HG03558 (cell line): Measurements from ENCODE around the gene COBLL1.
"Not testable (repeated sequence)": the region's sequence is repeated elsewhere in the genome, so short reads cannot be mapped to it uniquely, and the experiment has no call there.

Experiments
- ATAC-seq: cut with Tn5 transposase; IDR thresholded peaks from one replicate; pipeline ENCODE4 v1.9.1; 2021; ENCODE audit warnings: moderate number of reproducible peaks; ENCODE audit not compliant: unreplicated experiment; ENCODE audit errors: extremely low read depth

COBLL1 gene

DNA sequence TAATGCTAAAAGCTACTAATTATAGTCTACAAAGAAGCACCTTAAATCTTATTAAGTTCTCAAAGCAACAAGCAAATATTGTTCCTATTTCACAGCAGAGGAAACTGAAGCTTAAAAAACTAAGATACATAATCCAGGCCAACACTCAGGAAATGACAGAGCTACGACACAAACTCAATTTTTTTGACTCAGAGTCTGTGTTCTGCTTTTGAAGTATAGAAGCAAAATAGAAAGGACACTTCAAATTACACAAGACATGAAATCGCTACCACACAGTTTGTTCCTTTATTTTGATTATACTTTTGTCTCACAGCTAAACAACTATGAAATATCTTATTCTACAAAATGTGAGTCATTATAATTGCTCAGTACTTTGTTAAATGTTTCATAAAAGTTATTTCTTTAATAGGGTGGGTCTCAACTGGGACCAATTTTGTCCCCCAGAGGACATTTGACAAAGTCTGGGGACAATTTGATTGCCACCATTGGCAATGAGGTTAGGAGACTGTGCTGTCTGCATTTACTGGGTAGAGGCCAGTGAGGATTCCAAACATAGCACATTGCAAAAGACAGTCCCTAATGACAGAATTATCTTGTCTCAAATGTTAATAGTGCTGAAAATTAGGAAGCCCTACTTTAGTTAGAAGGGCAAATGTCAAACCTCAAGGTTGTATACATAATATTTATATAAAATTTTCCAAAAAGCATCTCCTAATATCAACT, 118.8 kb downstream of the COBLL1 start:
- ATAC-seq, result no peak

DNA sequence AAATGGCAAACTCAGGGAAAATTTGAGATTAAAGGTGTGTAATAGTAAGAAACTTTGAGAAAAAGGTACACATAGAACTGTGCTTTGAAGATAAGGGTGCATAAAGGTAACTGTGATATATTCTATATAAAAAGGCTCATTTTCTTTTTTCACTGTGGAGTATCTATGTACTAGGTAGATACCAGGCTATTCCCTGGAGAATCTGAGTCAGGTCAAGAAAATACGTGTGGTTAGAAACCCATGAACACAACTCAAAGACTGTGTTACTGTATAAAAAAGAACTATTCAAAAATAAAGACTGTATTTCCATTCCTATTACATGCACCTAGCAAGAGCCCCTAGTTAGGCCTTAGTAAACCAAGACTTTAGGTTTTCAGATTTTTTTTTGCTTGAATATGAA, 120.2 kb downstream of the COBLL1 start:
- no peak for ATAC-seq

GRCh38 chr2:164719996-164720941, 121.4 kb downstream of the COBLL1 start:
- ATAC-seq, result no peak

DNA sequence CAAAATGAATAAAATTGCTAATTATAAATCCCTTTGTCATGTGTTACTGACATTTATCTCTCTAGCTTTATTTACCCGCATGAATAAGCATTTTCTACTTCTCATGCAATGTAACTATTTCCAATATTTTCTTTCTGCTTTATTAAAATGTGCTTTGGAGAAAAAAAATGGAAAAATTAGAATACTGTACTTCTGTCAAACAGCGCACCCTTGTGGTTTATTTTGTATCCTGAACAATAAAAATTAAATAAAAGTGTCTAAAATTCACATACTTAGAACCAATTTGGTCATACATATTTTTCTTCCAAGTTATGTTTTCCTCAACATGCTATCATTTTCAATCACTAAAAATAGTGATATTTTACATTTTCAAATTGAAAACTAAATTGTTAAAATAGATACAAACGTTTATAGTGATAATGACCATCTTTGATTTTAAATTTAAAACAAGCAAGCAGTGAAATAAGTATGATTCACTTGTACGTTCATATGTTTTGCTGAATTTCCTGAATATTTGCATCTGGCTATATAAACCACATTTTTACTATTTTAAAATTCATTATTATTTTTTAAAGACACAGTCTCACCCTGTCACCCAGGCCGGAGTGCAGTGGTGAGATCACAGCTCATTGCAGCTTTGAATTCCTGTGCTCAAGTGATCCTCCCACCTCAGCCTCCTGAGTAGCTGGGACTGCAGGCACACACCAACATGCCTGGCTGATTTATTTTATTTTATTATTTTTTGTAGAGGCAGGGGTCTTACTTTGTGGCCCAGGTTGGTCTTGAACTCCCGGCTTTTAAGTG, 124.4 kb downstream of the COBLL1 start:
- no peak for ATAC-seq

- ATAC-seq, result no peak
Observed at GRCh38 chr2:164714471-164714870, 127.2 kb downstream of the COBLL1 start.

DNA sequence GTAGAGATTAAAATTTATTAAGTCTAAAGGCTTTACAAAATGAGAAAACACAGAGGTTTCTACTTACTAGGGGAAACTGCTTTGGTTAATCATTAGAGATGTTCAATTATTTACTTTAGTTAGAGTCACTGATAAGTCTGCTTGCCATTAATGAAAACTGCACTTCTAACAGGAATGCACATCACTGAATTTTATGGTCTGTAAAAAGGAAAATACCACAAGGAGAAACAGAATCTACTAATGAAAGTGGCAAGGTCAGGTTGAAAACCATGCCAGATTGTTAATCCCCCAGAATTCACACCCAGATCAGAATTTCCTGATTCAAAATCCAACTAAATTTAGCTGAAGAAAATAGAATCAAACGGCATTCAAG, 129.9 kb downstream of the COBLL1 start:
- ATAC-seq, result peak; percentile 40

DNA sequence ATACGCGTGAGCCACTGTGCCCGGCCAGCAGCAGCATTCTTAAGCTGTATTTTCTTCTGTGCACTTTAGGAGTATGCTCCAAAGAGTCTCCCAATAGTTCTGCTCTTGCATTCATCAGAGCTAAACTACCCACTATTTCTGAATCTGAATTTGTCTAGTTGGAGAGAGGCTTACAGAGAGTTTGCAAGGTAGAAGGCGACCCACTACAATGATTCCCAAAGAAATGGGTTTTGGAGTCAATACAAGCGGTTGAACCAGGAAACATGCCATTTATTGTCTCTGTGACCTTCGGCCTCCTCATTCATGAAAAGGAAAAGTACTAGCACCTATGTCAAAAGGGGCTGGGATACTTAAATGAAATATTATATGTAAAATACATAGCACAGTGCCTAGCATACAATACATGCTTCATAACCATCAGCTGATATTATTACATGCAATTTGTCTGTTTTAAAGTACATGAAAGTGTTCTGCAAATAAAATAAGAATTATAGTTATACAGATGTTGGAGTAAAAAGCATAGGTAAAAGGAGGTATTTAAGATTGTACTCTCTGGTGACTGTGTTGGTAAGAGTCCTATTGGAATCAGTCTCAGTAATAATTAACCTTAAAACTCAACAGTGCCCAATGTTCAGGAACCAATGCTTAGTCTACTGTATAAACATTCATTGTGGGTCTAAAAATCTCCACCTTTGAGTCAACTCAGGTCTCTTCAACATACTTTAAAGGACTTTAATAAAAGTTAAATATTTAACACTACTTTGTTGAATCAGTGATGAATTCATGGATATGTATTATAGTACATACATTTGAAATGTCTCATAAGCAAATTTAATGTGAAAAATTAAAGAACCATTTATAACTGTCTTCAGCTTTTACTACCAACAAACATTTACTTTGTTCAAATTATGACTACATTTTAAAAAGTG, 130.5 kb downstream of the COBLL1 start:
- peak; percentile 25 for ATAC-seq

DNA sequence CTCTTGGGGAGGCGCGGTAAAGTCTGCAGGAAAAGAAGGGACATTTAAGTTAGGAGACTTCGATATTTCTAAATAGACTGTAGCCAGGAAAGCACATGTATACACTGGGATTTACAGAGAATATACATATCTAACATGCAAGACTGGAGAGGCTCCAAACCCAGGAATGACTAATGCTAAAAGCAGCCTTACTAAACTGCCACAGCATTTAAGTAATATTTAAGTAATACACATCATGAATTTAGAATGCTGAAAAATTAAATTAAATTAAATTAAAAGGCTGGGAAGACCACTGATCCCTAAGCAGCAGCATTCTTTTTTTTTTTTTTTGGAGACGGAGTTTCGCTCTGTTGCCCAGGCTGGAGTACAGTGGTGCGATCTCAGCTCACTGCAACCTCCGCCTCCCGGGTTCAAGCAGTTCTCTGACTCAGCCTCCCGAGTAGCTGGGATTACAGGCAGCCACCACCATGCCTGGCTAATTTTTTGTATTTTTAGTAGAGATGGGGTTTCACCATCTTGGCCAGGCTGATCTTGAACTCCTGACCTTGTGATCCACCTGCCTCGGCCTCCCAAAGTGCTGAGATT, 131.3 kb downstream of the COBLL1 start:
- not testable (repeated sequence) for ATAC-seq

DNA sequence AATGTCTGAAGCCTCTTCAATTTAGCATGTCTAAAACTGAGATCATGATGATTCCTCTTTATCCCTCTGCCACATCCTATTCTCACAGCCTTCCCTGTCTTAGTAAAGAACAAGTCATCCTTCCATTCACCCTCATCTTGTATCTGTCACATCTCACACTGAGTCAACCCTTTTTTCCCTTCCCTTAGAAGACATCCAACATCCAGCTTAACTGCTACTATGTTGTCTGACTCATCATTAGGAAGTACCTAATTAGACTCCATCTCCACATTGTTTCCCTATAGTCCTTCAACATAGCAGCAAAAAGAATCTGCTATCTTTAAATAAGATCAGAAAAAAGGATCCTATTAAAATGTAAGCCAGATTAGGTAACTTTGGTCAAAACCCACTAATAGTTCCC, 135.1 kb downstream of the COBLL1 start:
- no peak for ATAC-seq

GRCh38 chr2:164705412-164706167, 136.0 kb downstream of the COBLL1 start:
- ATAC-seq, result no peak

- ATAC-seq, result no peak
Observed at GRCh38 chr2:164703915-164704706, 137.5 kb downstream of the COBLL1 start.

DNA sequence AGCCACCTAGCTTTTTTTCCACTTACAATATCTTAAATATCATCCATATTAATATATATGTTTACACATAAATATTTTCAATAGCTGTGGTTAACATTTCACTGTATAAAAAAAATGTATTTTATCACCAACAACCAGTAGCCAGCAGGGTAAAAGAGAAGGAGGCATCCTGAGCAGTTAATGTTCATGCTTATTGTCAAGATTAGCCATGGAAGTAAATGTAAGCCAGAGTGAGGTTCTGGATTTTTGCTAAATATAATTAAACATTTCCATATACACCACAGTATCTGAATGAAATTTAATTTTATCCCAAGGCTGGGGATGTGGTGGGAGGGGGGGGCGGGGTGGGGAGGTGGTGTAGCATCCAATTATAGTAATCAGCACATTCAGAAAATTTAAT, 140.1 kb downstream of the COBLL1 start:
- no peak for ATAC-seq

DNA sequence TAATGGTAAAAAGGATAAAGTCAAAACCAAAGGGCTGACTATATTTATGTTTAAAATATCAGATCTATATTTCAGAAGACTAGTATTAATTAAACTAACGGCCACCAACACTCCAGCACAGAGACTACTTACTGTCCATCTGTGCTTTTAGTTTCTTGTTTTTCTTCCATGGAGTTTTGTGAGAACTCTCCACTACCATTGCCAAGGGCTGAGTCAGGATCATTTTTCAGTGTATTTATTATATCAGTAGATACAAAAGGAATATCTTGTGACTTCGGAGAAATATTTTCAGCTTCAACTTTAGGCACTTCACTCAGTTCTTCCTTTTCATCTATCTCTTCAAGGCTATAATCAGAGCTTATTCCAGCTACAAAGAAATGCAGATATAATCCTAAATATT, 141.2 kb downstream of the COBLL1 start:
- ATAC-seq, result no peak

GRCh38 chr2:164697688-164698461, 143.7 kb downstream of the COBLL1 start:
- ATAC-seq, result no peak

DNA sequence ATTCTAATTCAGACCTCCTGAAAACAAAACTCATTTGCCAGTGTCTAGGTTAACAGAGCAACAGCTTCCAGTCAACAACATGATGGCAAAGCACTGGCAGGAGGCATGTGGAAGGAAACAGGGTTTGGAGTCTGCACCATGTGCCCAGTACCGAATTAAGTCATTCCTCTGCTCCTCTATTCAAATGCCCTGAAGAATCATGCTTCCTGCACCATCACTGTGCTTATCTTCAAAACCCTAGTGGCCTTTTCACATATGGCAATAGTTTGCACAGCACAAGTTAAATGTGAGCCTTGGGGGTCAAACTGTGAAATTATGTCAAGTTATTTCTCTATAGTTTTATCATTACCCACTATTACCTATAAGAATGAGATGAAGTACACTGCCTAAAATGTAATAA, 145.0 kb downstream of the COBLL1 start:
- no peak for ATAC-seq

DNA sequence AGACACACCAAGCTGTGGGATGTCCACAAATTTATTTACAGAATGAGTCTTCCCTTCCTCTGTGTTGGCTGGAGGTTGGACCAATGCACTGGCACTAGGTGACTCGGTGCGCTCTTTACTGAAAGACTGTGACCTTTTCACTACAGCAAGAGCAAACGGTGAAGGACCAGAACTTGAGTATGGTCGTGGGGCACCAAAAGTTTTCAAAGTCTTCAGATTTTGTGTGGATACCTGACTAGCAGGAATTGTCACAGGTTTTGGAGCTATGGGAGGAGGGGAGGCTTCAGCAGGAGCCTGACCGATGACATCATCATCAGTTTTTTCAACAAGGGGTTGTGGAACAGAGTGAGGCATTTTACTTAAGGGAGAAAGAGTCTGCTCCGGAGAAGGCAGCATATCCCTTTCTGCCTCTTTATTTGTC, 147.3 kb downstream of the COBLL1 start:
- ATAC-seq, result no peak

DNA sequence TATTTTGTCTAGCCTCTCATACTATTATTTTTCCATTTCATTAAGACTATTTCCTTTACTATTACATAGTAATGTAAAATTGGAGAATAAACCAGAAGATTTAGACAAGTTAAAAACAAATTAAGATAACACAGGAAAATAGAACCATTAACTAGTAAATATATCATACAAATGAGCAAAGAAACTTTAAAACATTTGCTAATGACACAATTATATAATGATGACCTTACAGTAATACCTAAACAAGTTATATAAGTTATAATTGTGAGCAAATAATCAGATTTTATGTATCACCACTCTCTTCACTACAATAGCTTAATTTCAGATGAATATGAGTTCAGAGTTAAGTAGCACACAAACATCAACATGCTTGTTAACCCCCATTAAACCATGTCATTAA, 147.8 kb downstream of the COBLL1 start:
- ATAC-seq, result no peak
